A549 (cell line): ENCODE measurements around the gene FNDC10. TPM values are rescaled to one million over a fixed set of nuclear protein-coding genes. Genes with fewer than 3 reads are reported as not detected.

Experiments used
- ATAC-seq, 2 experiments: fragments of 200-7000 bp in 1 of 2; fragments of >200 bp in 1 of 2; cut with Nextera tagmentation in 1 of 2; cut with Tn5 transposase in 1 of 2; 3 replicates each; pipeline versions ENCODE4 v1.8.0 to v1.9.1; 2018 to 2020; ENCODE audit warnings: mild to moderate bottlenecking in 1 of 2, moderate library complexity in 1 of 2
- CTCF ChIA-PET: fragments of 300-600 bp; sonication (Branson Sonifier 250); formaldehyde crosslinking; extraction: SDS; loops from one replicate; lab custom pipeline; 2021; ENCODE audit warnings: antibody characterized with exemption, inconsistent platforms; lab: Yijun Ruan, JAX
- POLR2A ChIA-PET: fragments of 350-600 bp; formaldehyde crosslinking; extraction: SDS; loops from one replicate; lab custom pipeline; 2021; ENCODE audit warnings: antibody characterized with exemption, inconsistent platforms; lab: Yijun Ruan, JAX
- DNase-seq, 2 experiments: peaks; one replicate each; pipeline versions ENCODE4 v3.0.0 to v3.0.0-alpha.2; 2011 to 2016; ENCODE audit warnings: low read depth in 1 of 2, low spot score in 1 of 2
- FAIRE-seq: peaks from 2 replicates; lab custom pipeline; 2011; peaks lifted over from hg19 to GRCh38; lab: Jason Lieb, UNC
- H3K27ac ChIP-seq, 2 experiments: fragments of >200 bp; sonication (Bioruptor Twin); formaldehyde crosslinking; 3 replicates each; pipeline ENCODE4 v1.5.1; 2016 to 2017
- H3K4me1 ChIP-seq: fragments of >200 bp; sonication (Bioruptor Twin); formaldehyde crosslinking; 3 replicates; pipeline ENCODE4 v1.6.1; 2016
- H3K4me2 ChIP-seq: fragments of >200 bp; sonication (Bioruptor Twin); formaldehyde crosslinking; 3 replicates; pipeline ENCODE4 v1.6.1; 2016
- H3K4me3 ChIP-seq: fragments of >200 bp; sonication (Bioruptor Twin); formaldehyde crosslinking; 3 replicates; pipeline ENCODE4 v1.5.1; 2016
- H3K9me3 ChIP-seq: fragments of >200 bp; sonication (Bioruptor Twin); formaldehyde crosslinking; 3 replicates; pipeline ENCODE4 v1.6.1; 2016
- ATOH8 ChIP-seq: fragments of 250-450 bp; sonication (Bioruptor Pico); IDR thresholded peaks from 2 replicates; pipeline ENCODE4 v1.5.0; 2020; ENCODE audit warnings: low read depth, mild to moderate bottlenecking, moderate library complexity
- CHD4 ChIP-seq: fragments of 200-600 bp; sonication (generic); IDR thresholded peaks from 2 replicates; pipeline ENCODE4 v1.6.1; 2016; ENCODE audit warnings: antibody characterized with exemption, mild to moderate bottlenecking, borderline replicate concordance
- CTCF ChIP-seq: fragments of >200 bp; sonication (Bioruptor Twin); formaldehyde crosslinking; IDR thresholded peaks from 3 replicates; pipeline ENCODE4 v1.5.1; 2016
- E2F6 ChIP-seq: IDR thresholded peaks from 2 replicates; pipeline ENCODE4 v1.6.1; 2012; ENCODE audit warnings: low read depth, borderline replicate concordance
- EHF ChIP-seq: fragments of 250-450 bp; sonication (Bioruptor Pico); IDR thresholded peaks from 2 replicates; pipeline ENCODE4 v1.5.0; 2020; ENCODE audit warnings: mild to moderate bottlenecking
- FOSB ChIP-seq: fragments of 250-450 bp; sonication (Bioruptor Pico); IDR thresholded peaks from 2 replicates; pipeline ENCODE4 v1.5.0; 2020; ENCODE audit warnings: mild to moderate bottlenecking, moderate library complexity
- HDAC2 ChIP-seq: fragments of 200-600 bp; sonication (generic); IDR thresholded peaks from 2 replicates; pipeline ENCODE4 v1.6.1; 2016
- HOXB13 ChIP-seq: fragments of 250-450 bp; sonication (Bioruptor Pico); IDR thresholded peaks from 2 replicates; pipeline ENCODE4 v1.5.0; 2020; ENCODE audit warnings: low read depth, mild to moderate bottlenecking, moderate library complexity
- JUN ChIP-seq, 2 experiments: fragments of >200 bp; sonication (Bioruptor Twin); formaldehyde crosslinking; IDR thresholded peaks; 2 replicates in 1 of 2; 3 replicates in 1 of 2; pipeline ENCODE4 v1.6.1; 2016 to 2017
- JUNB ChIP-seq: fragments of >200 bp; sonication (Bioruptor Twin); formaldehyde crosslinking; IDR thresholded peaks from 2 replicates; pipeline ENCODE4 v1.6.1; 2016
- KDM5A ChIP-seq: fragments of 200-600 bp; sonication (generic); IDR thresholded peaks from 2 replicates; pipeline ENCODE4 v1.6.1; 2016; ENCODE audit warnings: antibody characterized with exemption, mild to moderate bottlenecking
- PHF8 ChIP-seq: fragments of 200-600 bp; sonication (generic); IDR thresholded peaks from 2 replicates; pipeline ENCODE4 v1.6.1; 2016; ENCODE audit warnings: low read depth, mild to moderate bottlenecking, antibody characterized with exemption, moderate library complexity, borderline replicate concordance
- POLR2A ChIP-seq: IDR thresholded peaks from 2 replicates; pipeline ENCODE4 v1.6.1; 2012; ENCODE audit warnings: mild to moderate bottlenecking, low read length
- RAD21 ChIP-seq, 2 experiments: fragments of >200 bp in 1 of 2; sonication (Bioruptor Twin) in 1 of 2; formaldehyde crosslinking in 1 of 2; IDR thresholded peaks in 1 of 2; conservative IDR thresholded peaks in 1 of 2; 2 replicates in 1 of 2; 3 replicates in 1 of 2; pipeline ENCODE4 v1.6.1; 2012 to 2018; ENCODE audit warnings: inconsistent platforms in 1 of 2
- RCOR1 ChIP-seq: fragments of 150-350 bp; IDR thresholded peaks from 2 replicates; pipeline ENCODE4 v1.6.1; 2014; ENCODE audit warnings: antibody characterized with exemption, low read length, low read depth
- RFX5 ChIP-seq: fragments of 450-650 bp; IDR thresholded peaks from 2 replicates; pipeline ENCODE4 v1.7.1; 2014; ENCODE audit warnings: antibody characterized with exemption, mild to moderate bottlenecking, moderate library complexity
- USF2 ChIP-seq: fragments of 450-650 bp; IDR thresholded peaks from 2 replicates; pipeline ENCODE4 v1.6.1; 2014; ENCODE audit warnings: antibody characterized with exemption
- WGBS: methylation state at CpG from one replicate; pipeline ENCODE4 v1.1.6; 2017; ENCODE audit errors: missing lambda C conversion rate; 5-methylcytosine and 5-hydroxymethylcytosine counted together
- polyA plus RNA-seq, 4 experiments: library from polyadenylated mRNA; depleted of rRNA in 3 of 4; stranded (reverse); fragments of >200 nt; fragmentation: RNase III in 1 of 4; extraction: RNeasy Plus Mini Kit Qiagen cat#74134 plus additional on column Dnase treatment in 1 of 4; gene quantifications; 2 replicates in 3 of 4; 3 replicates in 1 of 4; pipeline ENCODE4 v1.2.3, GENCODE V29; 2011 to 2017
- TF ChIP-seq, protein P1 (sequence below): IDR thresholded peaks from 2 replicates; pipeline ENCODE4 v1.6.1; 2012
- TF ChIP-seq, protein P2 (sequence below): fragments of >200 bp; sonication (Bioruptor Twin); formaldehyde crosslinking; IDR thresholded peaks from 3 replicates; pipeline ENCODE4 v1.6.1; 2016

The FNDC10 gene
- polyA plus RNA-seq, 2 of the 4 experiments (the other 2 are of a cell fraction) = 0.56 to 4.0 TPM

DNA sequence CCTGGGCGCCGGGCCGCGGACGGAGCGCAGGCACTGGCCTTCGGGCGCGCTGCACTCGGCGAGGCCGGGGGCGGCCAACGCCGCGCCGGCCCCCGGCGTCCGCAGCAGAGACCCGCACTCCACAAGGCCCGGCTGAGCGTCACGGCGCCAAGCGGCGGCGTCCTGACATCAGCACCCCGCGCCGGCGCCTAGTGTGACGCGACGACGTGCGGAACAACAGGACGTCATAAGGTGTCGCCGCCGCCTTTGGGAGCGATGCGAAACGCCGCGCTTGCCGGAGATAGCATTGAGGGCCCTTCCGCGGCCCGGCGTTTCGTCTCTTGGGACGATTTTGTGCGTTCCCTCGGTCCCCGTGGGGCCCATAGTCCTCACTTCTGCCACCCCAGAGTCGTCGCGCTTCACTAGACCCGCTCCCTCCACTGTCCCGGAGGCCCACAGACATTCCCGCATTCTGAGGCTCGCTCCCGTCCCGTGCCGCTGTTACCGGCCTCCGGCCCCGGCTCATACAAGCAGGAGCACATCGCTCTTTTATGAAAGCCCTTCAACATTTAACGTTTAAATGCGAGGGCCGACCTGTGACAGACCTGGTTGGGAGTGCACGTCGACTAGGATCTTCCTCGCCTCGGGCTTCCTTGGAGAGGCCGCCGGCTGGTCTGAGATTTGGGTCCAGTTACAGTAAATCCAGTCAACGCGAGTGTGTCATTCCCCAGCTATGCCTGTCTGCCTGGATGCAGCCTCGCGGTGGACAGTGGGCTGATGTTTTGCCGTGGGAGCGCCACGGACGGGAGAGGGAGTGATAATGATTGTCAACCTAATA is 25.0 kb downstream of the FNDC10 start, which contains the start of gene SSU72:
Gene SSU72 (minus strand): TSS at position 143 of the 817 bp plus-strand sequence. CDS start 306 bp downstream, outside the sequence.
- FAIRE-seq (no peak), ATAC-seq (peak; percentile 70 to 89), DNase-seq (peak; percentile 82 to 94)
- peak within 1 kb of the TSS; percentile 99 for H3K4me2 ChIP-seq
- TF ChIP-seq, protein P1, sequence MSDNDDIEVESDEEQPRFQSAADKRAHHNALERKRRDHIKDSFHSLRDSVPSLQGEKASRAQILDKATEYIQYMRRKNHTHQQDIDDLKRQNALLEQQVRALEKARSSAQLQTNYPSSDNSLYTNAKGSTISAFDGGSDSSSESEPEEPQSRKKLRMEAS = peak; percentile 22; the same call in 1 of the 2 replicates
- TF ChIP-seq RFX5 (peak; percentile 53; the same call in 1 of the 2 replicates), CTCF (no peak), HOXB13 (CRISPR knock-in tag) (no peak), RCOR1 (no peak), ATOH8 (CRISPR knock-in tag) (no peak), KDM5A (peak; percentile 69), POLR2A (peak; percentile 71), RAD21 (conservative IDR thresholded peaks at IDR 0.05 in 1 of 2, IDR thresholded peaks at IDR 0.05 in 1 of 2) (no peak), JUN (IDR thresholded peaks at IDR 0.05) (peak; percentile 77 to 88), JUNB (no peak), CHD4 (no peak), USF2 (no peak), E2F6 (no peak), FOSB (CRISPR knock-in tag) (no peak), PHF8 (peak; percentile 72; the same call in 1 of the 2 replicates), HDAC2 (no peak), EHF (CRISPR knock-in tag) (no peak)
- TF ChIP-seq, protein P2, sequence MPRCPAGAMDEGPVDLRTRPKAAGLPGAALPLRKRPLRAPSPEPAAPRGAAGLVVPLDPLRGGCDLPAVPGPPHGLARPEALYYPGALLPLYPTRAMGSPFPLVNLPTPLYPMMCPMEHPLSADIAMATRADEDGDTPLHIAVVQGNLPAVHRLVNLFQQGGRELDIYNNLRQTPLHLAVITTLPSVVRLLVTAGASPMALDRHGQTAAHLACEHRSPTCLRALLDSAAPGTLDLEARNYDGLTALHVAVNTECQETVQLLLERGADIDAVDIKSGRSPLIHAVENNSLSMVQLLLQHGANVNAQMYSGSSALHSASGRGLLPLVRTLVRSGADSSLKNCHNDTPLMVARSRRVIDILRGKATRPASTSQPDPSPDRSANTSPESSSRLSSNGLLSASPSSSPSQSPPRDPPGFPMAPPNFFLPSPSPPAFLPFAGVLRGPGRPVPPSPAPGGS = peak; percentile 52; the same call in 1 of the 3 replicates
- POLR2A ChIA-PET = interaction anchor here (1.0 to 1.4 kb wide), 2 partner anchors 11 to 22 kb away, joined by 3 to 4 read pairs; no protein-coding TSS in a partner anchor
- peaks cover 13% of the 10 kb centered on the region; the same call in 2 of the 3 replicates for H3K4me1 ChIP-seq
- H3K9me3 ChIP-seq = no peaks in the 10 kb centered on the region
- WGBS = 4% methylated on average over 10 of the region's 87 CpGs
- peak within 1 kb of the TSS; percentile 97 for H3K27ac ChIP-seq
- H3K4me3 ChIP-seq = peak within 1 kb of the TSS; percentile 95
- CTCF ChIA-PET = no interaction called here
